ENCODE measurements around the gene CENPO.

Gene CENPO

DNA sequence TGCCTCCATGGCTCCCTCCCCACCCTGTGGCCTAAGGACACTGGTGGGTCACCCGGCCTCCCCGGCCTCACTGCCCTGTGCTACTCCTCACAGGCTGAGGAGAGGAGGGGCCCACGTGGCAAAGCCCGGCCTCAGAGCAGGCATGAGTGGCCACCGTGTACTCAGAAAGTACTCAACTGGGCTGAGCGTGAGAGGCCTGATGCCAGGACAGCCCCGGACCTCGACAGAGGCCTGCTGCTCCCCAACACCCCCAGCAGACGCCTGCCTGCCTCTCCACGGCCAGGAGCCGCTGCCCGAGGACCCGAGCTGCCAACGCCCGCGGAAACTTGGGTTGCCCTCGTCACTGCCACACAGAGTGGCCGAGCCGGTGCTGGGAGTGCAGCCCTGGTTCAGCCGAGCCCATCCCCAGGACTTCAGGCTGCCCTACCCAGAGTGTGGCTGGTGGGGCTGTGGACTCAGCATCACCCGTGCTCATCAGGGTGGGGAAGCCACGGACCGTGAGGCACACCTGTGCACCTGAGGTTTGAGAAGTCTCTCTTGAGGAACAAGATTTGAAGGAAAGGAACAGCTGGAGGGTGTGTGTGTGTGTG lies 59.3 kb downstream of the CENPO start:
- no peak overlapping the region for H2AFZ ChIP-seq (ENCODE audit: low read length, unreplicated experiment)
- no peaks in the 10 kb centered on the region for H3K79me2 ChIP-seq (ENCODE audit: control insufficient read depth, insufficient read depth, low read length, unreplicated experiment)
- no peak overlapping the region for H3K4me3 ChIP-seq (ENCODE audit: low read depth, low read length)
- no peaks in the 10 kb centered on the region for H3K36me3 ChIP-seq (ENCODE audit: insufficient read depth, low read length)
- H3K4me1 ChIP-seq (ENCODE audit: control insufficient read depth, insufficient read depth, low read length, unreplicated experiment), result peaks cover 8% of the 10 kb centered on the region
- H3K27ac ChIP-seq (ENCODE audit: low read depth, low read length), result no peak overlapping the region
- H3K27me3 ChIP-seq (ENCODE audit: insufficient read depth, low read length), result no peaks in the 10 kb centered on the region

- Histone ChIP-seq H3K4me1 (ENCODE audit: control insufficient read depth, insufficient read depth, low read length, unreplicated experiment) (peaks cover 8% of the 10 kb centered on the region), H3K27me3 (ENCODE audit: insufficient read depth, low read length) (no peaks in the 10 kb centered on the region), H3K27ac (ENCODE audit: low read depth, low read length) (no peak overlapping the region), H3K36me3 (ENCODE audit: insufficient read depth, low read length) (no peaks in the 10 kb centered on the region), H3K4me3 (ENCODE audit: low read depth, low read length) (no peak overlapping the region), H3K79me2 (ENCODE audit: control insufficient read depth, insufficient read depth, low read length, unreplicated experiment) (no peaks in the 10 kb centered on the region), H2AFZ (ENCODE audit: low read length, unreplicated experiment) (no peak overlapping the region)
These were observed 59.8 kb downstream of the CENPO start for GRCh38 chr2:24853046-24853445.

DNA sequence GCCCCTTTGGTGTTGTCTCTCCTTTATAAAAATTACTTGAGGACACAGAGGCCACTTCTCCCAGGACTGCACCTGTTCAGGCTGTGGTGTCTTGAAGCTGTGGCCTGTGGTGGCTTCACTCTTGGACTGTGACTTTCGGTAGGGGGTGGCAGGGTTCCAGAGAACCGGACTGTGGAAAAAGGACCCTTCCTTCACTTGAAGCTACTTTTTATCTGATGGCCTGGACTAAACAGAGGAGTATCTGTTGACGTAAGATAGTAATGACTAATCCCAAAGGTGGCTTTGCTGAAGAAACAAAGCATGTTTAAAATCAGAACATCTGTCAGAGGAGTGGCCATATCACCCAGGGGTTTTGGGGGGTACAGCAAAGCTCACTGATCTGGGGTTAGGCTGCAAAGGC lies 60.8 kb downstream of the CENPO start:
- no peaks in the 10 kb centered on the region for H3K36me3 ChIP-seq (ENCODE audit: insufficient read depth, low read length)
- H3K4me3 ChIP-seq (ENCODE audit: low read depth, low read length), result no peak overlapping the region
- H3K27me3 ChIP-seq (ENCODE audit: insufficient read depth, low read length), result no peaks in the 10 kb centered on the region
- no peaks in the 10 kb centered on the region for H3K79me2 ChIP-seq (ENCODE audit: control insufficient read depth, insufficient read depth, low read length, unreplicated experiment)
- H3K27ac ChIP-seq (ENCODE audit: low read depth, low read length), result no peak overlapping the region
- peaks cover 8% of the 10 kb centered on the region for H3K4me1 ChIP-seq (ENCODE audit: control insufficient read depth, insufficient read depth, low read length, unreplicated experiment)
- H2AFZ ChIP-seq (ENCODE audit: low read length, unreplicated experiment), result no peak overlapping the region

DNA sequence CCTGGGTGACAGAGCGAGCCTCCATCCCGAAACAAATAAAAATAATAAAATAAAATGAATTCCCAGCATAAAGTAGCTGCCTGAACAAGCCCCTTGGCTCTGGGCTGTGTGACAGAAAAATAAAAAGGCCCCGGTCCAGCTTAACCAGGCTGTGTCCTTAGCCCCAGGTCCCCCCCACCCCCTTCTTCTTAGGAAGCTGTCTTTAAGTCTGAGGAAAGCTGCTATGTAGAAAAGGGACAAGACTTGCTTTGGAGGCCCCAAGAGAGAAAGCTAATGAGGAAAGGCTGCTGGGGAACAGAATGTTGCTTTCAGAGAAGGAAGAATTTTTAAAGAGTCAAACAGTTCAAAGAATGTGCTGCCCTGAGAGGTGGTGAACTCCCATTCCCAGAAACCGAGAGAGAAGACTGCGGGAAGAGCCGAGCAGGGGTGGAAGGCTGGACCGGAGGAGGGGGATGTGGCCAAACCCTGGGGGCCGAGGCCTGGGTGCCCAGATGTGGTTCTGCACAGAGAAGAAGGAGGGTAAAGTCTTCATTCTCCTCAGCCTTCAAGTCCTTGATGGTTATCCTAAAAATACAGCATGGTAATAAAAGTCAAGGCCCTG lies 61.9 kb downstream of the CENPO start:
- Histone ChIP-seq H3K4me1 (ENCODE audit: control insufficient read depth, insufficient read depth, low read length, unreplicated experiment) (peaks cover 8% of the 10 kb centered on the region), H3K27ac (ENCODE audit: low read depth, low read length) (no peak overlapping the region), H3K27me3 (ENCODE audit: insufficient read depth, low read length) (no peaks in the 10 kb centered on the region), H2AFZ (ENCODE audit: low read length, unreplicated experiment) (no peak overlapping the region), H3K4me3 (ENCODE audit: low read depth, low read length) (no peak overlapping the region), H3K36me3 (ENCODE audit: insufficient read depth, low read length) (no peaks in the 10 kb centered on the region), H3K79me2 (ENCODE audit: control insufficient read depth, insufficient read depth, low read length, unreplicated experiment) (no peaks in the 10 kb centered on the region)

DNA sequence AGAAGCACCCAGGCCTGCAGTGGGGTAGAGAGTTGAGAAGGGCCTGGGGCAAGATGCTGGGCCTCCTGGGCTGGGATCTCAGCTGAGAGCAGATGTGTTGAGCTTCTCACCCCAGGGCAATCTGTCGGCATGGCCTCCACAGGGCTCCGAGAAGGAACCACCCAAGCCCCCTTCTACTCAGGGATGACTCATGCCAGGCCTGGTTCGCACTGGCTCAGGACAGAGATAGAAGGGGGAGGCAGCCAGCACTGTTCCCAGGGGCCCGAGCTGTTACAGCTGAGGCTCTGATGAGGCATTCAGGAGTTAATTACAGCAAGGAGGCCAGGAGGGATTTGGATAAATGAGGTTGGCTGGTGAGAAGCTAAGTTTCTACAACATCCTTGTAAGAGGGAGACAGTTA lies 62.5 kb downstream of the CENPO start:
- no peak overlapping the region for H3K27ac ChIP-seq (ENCODE audit: low read depth, low read length)
- H2AFZ ChIP-seq (ENCODE audit: low read length, unreplicated experiment), result no peak overlapping the region
- H3K4me1 ChIP-seq (ENCODE audit: control insufficient read depth, insufficient read depth, low read length, unreplicated experiment), result peaks cover 8% of the 10 kb centered on the region
- no peak overlapping the region for H3K4me3 ChIP-seq (ENCODE audit: low read depth, low read length)
- no peaks in the 10 kb centered on the region for H3K27me3 ChIP-seq (ENCODE audit: insufficient read depth, low read length)
- H3K79me2 ChIP-seq (ENCODE audit: control insufficient read depth, insufficient read depth, low read length, unreplicated experiment), result no peaks in the 10 kb centered on the region
- no peaks in the 10 kb centered on the region for H3K36me3 ChIP-seq (ENCODE audit: insufficient read depth, low read length)

DNA sequence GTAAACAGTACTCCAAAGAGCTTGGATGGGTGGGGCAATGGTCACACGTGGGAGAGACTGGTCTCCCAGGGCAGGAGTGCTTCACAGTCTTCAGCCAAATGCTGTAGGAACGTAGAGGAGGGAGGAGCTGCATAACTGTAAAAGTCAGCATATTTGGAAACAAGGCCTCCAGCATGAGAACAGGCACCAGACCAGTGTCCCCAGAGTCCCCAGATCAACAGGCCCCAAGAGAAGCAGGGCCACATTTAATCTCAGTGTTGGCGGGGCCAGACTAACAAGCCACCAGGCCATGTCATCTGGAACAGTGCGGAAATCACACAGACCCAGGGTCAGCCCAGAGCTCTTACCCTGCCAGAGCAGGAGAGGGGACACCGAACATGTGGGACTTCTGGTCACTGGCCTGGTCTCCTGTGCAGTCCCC lies 63.6 kb downstream of the CENPO start:
- Histone ChIP-seq H3K79me2 (ENCODE audit: control insufficient read depth, insufficient read depth, low read length, unreplicated experiment) (no peaks in the 10 kb centered on the region), H3K36me3 (ENCODE audit: insufficient read depth, low read length) (no peaks in the 10 kb centered on the region), H3K4me3 (ENCODE audit: low read depth, low read length) (no peak overlapping the region), H3K4me1 (ENCODE audit: control insufficient read depth, insufficient read depth, low read length, unreplicated experiment) (peaks cover 8% of the 10 kb centered on the region), H3K27me3 (ENCODE audit: insufficient read depth, low read length) (no peaks in the 10 kb centered on the region), H3K27ac (ENCODE audit: low read depth, low read length) (no peak overlapping the region), H2AFZ (ENCODE audit: low read length, unreplicated experiment) (no peak overlapping the region)

DNA sequence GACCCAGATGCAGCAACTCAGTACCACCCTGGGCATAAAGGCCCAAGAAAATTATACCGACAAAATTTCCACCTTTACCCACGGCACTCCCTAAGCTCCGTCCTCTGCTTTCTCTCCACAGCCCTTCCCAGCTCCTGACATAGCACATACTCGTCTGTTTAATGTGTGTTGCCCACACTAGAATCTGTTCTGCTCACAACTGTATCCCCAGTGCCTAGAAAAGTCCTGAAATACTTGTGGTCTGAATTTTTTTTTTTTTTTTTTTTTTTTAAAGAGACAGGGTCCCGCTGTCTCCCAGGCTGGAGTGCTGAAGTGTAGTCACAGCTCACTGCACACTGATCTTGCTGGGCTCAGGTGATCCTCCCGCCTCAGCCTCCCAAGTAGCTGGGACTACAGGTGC lies 64.5 kb downstream of the CENPO start:
- Histone ChIP-seq H3K27ac (ENCODE audit: low read depth, low read length) (no peak overlapping the region), H2AFZ (ENCODE audit: low read length, unreplicated experiment) (no peak overlapping the region), H3K27me3 (ENCODE audit: insufficient read depth, low read length) (no peaks in the 10 kb centered on the region), H3K4me1 (ENCODE audit: control insufficient read depth, insufficient read depth, low read length, unreplicated experiment) (peaks cover 8% of the 10 kb centered on the region), H3K4me3 (ENCODE audit: low read depth, low read length) (no peak overlapping the region), H3K79me2 (ENCODE audit: control insufficient read depth, insufficient read depth, low read length, unreplicated experiment) (no peaks in the 10 kb centered on the region), H3K36me3 (ENCODE audit: insufficient read depth, low read length) (no peaks in the 10 kb centered on the region)

GRCh38 chr2:24858996-24859395 lies 65.8 kb downstream of the CENPO start:
- H3K27ac ChIP-seq (ENCODE audit: low read depth, low read length), result no peak overlapping the region
- H2AFZ ChIP-seq (ENCODE audit: low read length, unreplicated experiment), result no peak overlapping the region
- H3K4me1 ChIP-seq (ENCODE audit: control insufficient read depth, insufficient read depth, low read length, unreplicated experiment), result peaks cover 8% of the 10 kb centered on the region
- no peak overlapping the region for H3K4me3 ChIP-seq (ENCODE audit: low read depth, low read length)
- H3K79me2 ChIP-seq (ENCODE audit: control insufficient read depth, insufficient read depth, low read length, unreplicated experiment), result no peaks in the 10 kb centered on the region
- H3K27me3 ChIP-seq (ENCODE audit: insufficient read depth, low read length), result no peaks in the 10 kb centered on the region
- H3K36me3 ChIP-seq (ENCODE audit: insufficient read depth, low read length), result no peaks in the 10 kb centered on the region

- Histone ChIP-seq H3K27ac (ENCODE audit: low read depth, low read length) (no peak overlapping the region), H3K27me3 (ENCODE audit: insufficient read depth, low read length) (no peaks in the 10 kb centered on the region), H3K4me3 (ENCODE audit: low read depth, low read length) (no peak overlapping the region), H2AFZ (ENCODE audit: low read length, unreplicated experiment) (no peak overlapping the region), H3K79me2 (ENCODE audit: control insufficient read depth, insufficient read depth, low read length, unreplicated experiment) (no peaks in the 10 kb centered on the region), H3K4me1 (ENCODE audit: control insufficient read depth, insufficient read depth, low read length, unreplicated experiment) (peaks cover 8% of the 10 kb centered on the region), H3K36me3 (ENCODE audit: insufficient read depth, low read length) (no peaks in the 10 kb centered on the region)
These were observed 66.9 kb downstream of the CENPO start for GRCh38 chr2:24859968-24860600.

- Histone ChIP-seq H3K4me1 (ENCODE audit: control insufficient read depth, insufficient read depth, low read length, unreplicated experiment) (peaks cover 6% of the 10 kb centered on the region), H2AFZ (ENCODE audit: low read length, unreplicated experiment) (no peak overlapping the region), H3K27me3 (ENCODE audit: insufficient read depth, low read length) (no peaks in the 10 kb centered on the region), H3K4me3 (ENCODE audit: low read depth, low read length) (no peak overlapping the region), H3K79me2 (ENCODE audit: control insufficient read depth, insufficient read depth, low read length, unreplicated experiment) (no peaks in the 10 kb centered on the region), H3K36me3 (ENCODE audit: insufficient read depth, low read length) (no peaks in the 10 kb centered on the region), H3K27ac (ENCODE audit: low read depth, low read length) (no peak overlapping the region)
These were observed 67.4 kb downstream of the CENPO start for GRCh38 chr2:24860631-24861030.

GRCh38 chr2:24861500-24861899 lies 68.3 kb downstream of the CENPO start:
- Histone ChIP-seq H3K4me3 (ENCODE audit: low read depth, low read length) (no peak overlapping the region), H3K36me3 (ENCODE audit: insufficient read depth, low read length) (no peaks in the 10 kb centered on the region), H3K4me1 (ENCODE audit: control insufficient read depth, insufficient read depth, low read length, unreplicated experiment) (no peaks in the 10 kb centered on the region), H3K27ac (ENCODE audit: low read depth, low read length) (no peak overlapping the region), H3K27me3 (ENCODE audit: insufficient read depth, low read length) (no peaks in the 10 kb centered on the region), H3K79me2 (ENCODE audit: control insufficient read depth, insufficient read depth, low read length, unreplicated experiment) (no peaks in the 10 kb centered on the region), H2AFZ (ENCODE audit: low read length, unreplicated experiment) (no peak overlapping the region)
